ENCODE results near the gene LPAR3. TPM values are rescaled to one million over a fixed set of nuclear protein-coding genes. Genes with fewer than 3 reads are reported as not detected.

Gene LPAR3
- total RNA-seq, 1 experiment from 2014 or later = 9.8 TPM

DNA sequence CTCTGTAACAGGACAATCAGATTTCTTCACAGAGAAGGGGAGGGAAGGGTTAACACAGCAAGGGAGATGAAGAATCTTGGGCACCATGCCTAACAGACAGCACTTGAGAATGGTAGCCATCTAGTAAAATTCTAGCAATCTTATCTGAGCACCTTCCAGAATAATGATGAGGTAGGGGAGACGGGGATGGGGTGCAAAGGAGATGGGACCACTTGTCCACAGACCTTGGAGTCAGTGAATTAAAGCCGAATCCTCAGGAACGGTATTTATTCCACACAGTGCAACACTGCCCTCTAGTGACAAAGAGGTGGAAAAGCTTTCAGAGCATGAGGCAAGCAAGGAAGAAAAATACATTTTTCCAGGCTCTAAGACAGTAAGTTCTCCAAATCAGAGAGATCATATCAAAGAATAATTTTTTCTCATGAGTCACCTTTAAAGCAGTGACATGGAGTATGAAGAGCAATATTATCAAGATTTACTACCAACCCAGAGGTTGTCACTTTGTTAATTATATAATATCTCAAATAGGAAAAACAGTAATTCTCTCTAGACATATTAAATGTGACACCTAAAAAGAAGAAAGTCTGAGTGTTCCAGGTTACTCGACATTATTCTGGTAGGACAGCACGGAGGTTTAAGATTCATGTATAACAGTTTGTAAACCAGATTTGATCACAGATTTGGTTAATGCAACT lies 43.3 kb upstream of the LPAR3 start:
- peak; percentile 81 for DNase-seq

DNA sequence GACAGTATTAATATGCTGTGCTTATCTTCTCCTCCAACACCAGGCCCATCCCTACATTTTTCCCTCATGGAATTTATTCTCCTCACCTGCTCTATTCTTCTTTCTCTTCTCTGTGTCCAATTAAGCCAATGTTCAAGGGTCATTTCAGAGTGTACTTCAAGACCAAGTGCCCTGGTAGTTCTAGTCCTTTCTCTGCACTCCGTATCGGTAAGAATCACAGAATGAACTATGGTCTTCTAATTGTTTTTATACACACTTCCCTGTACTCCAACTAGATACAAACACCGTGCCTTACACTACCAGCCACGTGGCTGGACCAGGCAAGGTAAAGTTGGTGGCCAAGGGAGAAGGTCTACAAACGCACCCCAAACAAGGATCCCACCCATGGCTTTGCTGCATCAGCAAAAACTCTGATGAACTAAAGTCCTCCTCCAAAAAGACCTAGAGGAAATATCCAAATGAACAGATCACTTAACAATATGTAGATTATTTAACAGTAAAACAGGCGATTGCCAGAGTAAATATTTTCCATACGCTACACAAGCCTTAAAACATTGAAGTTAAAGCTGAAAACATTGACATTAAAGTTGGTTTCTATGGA lies 40.1 kb upstream of the LPAR3 start:
- Histone ChIP-seq H3F3A (ENCODE audit: low read length, unreplicated experiment) (no peaks in the 10 kb centered on the region), H3K9me3 (ENCODE audit: low read length) (no peaks in the 10 kb centered on the region), H3K9ac (ENCODE audit: low read length) (no peak overlapping the region), H3K36me3 (ENCODE audit: low read depth, low read length) (no peaks in the 10 kb centered on the region), H4K20me1 (ENCODE audit: low read length) (no peaks in the 10 kb centered on the region), H3K27me3 (ENCODE audit: low read length) (no peaks in the 10 kb centered on the region), H3K4me2 (ENCODE audit: low read length) (no peak overlapping the region), H2AFZ (ENCODE audit: low read length) (no peak overlapping the region), H3K27ac (ENCODE audit: low read length) (no peak overlapping the region), H3K4me1 (ENCODE audit: insufficient read depth, low read length) (peaks cover 29% of the 10 kb centered on the region), H3K79me2 (ENCODE audit: low read length) (no peaks in the 10 kb centered on the region), H3K9me2 (replicated peaks; ENCODE audit: low read length) (no peaks in the 10 kb centered on the region), H3K4me3 (ENCODE audit: low read length) (no peak overlapping the region)
- BruUV-seq (replicated peaks) = no TSS peak
- intact Hi-C loops (cut with micrococcal nuclease) = loop anchor here (10.0 kb wide), 2 partner anchors 388 to 428 kb away; partner anchors contain the start of genes GNG5 and SPATA1
- POLR2A ChIA-PET (ENCODE audit: unreplicated experiment) = no interaction called here
- DNase-seq (no peak), ATAC-seq (no peak)
- CTCF ChIA-PET = no interaction called here
- TF ChIP-seq, protein P1, sequence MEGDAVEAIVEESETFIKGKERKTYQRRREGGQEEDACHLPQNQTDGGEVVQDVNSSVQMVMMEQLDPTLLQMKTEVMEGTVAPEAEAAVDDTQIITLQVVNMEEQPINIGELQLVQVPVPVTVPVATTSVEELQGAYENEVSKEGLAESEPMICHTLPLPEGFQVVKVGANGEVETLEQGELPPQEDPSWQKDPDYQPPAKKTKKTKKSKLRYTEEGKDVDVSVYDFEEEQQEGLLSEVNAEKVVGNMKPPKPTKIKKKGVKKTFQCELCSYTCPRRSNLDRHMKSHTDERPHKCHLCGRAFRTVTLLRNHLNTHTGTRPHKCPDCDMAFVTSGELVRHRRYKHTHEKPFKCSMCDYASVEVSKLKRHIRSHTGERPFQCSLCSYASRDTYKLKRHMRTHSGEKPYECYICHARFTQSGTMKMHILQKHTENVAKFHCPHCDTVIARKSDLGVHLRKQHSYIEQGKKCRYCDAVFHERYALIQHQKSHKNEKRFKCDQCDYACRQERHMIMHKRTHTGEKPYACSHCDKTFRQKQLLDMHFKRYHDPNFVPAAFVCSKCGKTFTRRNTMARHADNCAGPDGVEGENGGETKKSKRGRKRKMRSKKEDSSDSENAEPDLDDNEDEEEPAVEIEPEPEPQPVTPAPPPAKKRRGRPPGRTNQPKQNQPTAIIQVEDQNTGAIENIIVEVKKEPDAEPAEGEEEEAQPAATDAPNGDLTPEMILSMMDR (conservative IDR thresholded peaks at IDR 0.05; ENCODE audit: low read depth, low read length) = no peak
- no peak for TF ChIP-seq EZH2 (IDR thresholded peaks at IDR 0.05; ENCODE audit: low read length, unreplicated experiment)
- TF ChIP-seq EZH2phosphoT487 (IDR thresholded peaks at IDR 0.05; ENCODE audit: borderline replicate concordance, low read length) = no peak

More for the DNA sequence above, 43.3 kb upstream of the LPAR3 start:
- H3K27me3 ChIP-seq (ENCODE audit: low read length) = no peaks in the 10 kb centered on the region
- H3K9me3 ChIP-seq (ENCODE audit: low read length) = no peaks in the 10 kb centered on the region
- TF ChIP-seq, protein P1 (conservative IDR thresholded peaks at IDR 0.05; ENCODE audit: low read depth, low read length) = peak; percentile 95
- TF ChIP-seq EZH2phosphoT487 (IDR thresholded peaks at IDR 0.05; ENCODE audit: borderline replicate concordance, low read length) (no peak), EZH2 (IDR thresholded peaks at IDR 0.05; ENCODE audit: low read length, unreplicated experiment) (no peak)
- H3K79me2 ChIP-seq (ENCODE audit: low read length) = no peaks in the 10 kb centered on the region
- no peak overlapping the region for H3K4me2 ChIP-seq (ENCODE audit: low read length)
- H3K36me3 ChIP-seq (ENCODE audit: low read depth, low read length) = no peaks in the 10 kb centered on the region
- H2AFZ ChIP-seq (ENCODE audit: low read length) = no peak overlapping the region
- ChIA-PET CTCF (interaction anchor here (1.2 kb wide), 1 partner anchor 179 kb away, joined by 3 read pairs; no protein-coding TSS in a partner anchor), POLR2A (ENCODE audit: unreplicated experiment) (no interaction called here)
- H3K4me1 ChIP-seq (ENCODE audit: insufficient read depth, low read length) = peaks cover 32% of the 10 kb centered on the region
- H3K9me2 ChIP-seq (replicated peaks; ENCODE audit: low read length) = no peaks in the 10 kb centered on the region
- no TSS peak for BruUV-seq (replicated peaks)
- peak overlapping the region; percentile 5; the same call in 1 of the 2 replicates for H3K9ac ChIP-seq (ENCODE audit: low read length)
- ATAC-seq = peak; percentile 55
- H3K4me3 ChIP-seq (ENCODE audit: low read length) = no peak overlapping the region
- no peaks in the 10 kb centered on the region for H4K20me1 ChIP-seq (ENCODE audit: low read length)
- intact Hi-C loops (cut with micrococcal nuclease) = loop anchor here (1.0 to 10.0 kb wide), 11 partner anchors 49 to 794 kb away; partner anchors contain the start of genes GNG5, PRKACB and SPATA1
- H3K27ac ChIP-seq (ENCODE audit: low read length) = 0 out of 2 replicates have a peak overlapping the region, but pooled peaks have one; percentile 4
- no peaks in the 10 kb centered on the region for H3F3A ChIP-seq (ENCODE audit: low read length, unreplicated experiment)

All from PC-3 (cell line).